ENCODE results near the gene RPL28. TPM values are rescaled to one million over a fixed set of nuclear protein-coding genes. Genes with fewer than 3 reads are reported as not detected.

RPL28 gene
- total and polyA plus RNA-seq, 5 donors, result 656 to 1,015 (median 773) TPM

Other genes with a start within 250 kb of the RPL28 start
- 10 to 100 TPM in 3 of 4 donors, 1 to 10 TPM in 1; 8.0 to 25.3 (median 14.7) TPM for gene TNNT1, start 236.7 kb upstream of the RPL28 start, total RNA-seq
- gene TNNT1, start 236.7 kb upstream of the RPL28 start, polyA plus RNA-seq, result 34.8 TPM
- 1,000 to 10,000 TPM; 1,638 to 3,997 (median 2,736) TPM for gene TNNI3, start 228.2 kb upstream of the RPL28 start, total RNA-seq
- gene TNNI3, start 228.2 kb upstream of the RPL28 start, polyA plus RNA-seq, result 8,501 TPM
- gene DNAAF3, start 219.3 kb upstream of the RPL28 start, total RNA-seq, result 1 to 10 TPM in 3 of 4 donors, under 1 TPM in 1; 0.56 to 1.6 (median 1.3) TPM
- gene DNAAF3, start 219.3 kb upstream of the RPL28 start, polyA plus RNA-seq, result 2.9 TPM
- 1 to 10 TPM in 1 of 4 donors, not detected in 3; 1.3 TPM for gene SYT5, start 205.6 kb upstream of the RPL28 start, total RNA-seq
- gene SYT5, start 205.6 kb upstream of the RPL28 start, polyA plus RNA-seq, result 0.09 TPM
- gene PTPRH, start 176.4 kb upstream of the RPL28 start, total RNA-seq, result 1 to 10 TPM in 2 of 4 donors, under 1 TPM in 2; 0.14 to 3.1 (median 0.75) TPM
- gene PTPRH, start 176.4 kb upstream of the RPL28 start, polyA plus RNA-seq, result 0.72 TPM
- gene TMEM86B, start 157.2 kb upstream of the RPL28 start, total RNA-seq, result 1 to 10 TPM in 3 of 4 donors, under 1 TPM in 1; 0.80 to 2.1 (median 1.3) TPM
- gene TMEM86B, start 157.2 kb upstream of the RPL28 start, polyA plus RNA-seq, result 1.6 TPM
- 10 to 100 TPM; 39.3 to 43.5 (median 41.4) TPM for gene PPP6R1, start 126.9 kb upstream of the RPL28 start, total RNA-seq
- 31.7 TPM for gene PPP6R1, start 126.9 kb upstream of the RPL28 start, polyA plus RNA-seq
- 10 to 100 TPM; 27.7 to 35.1 (median 31.3) TPM for gene HSPBP1, start 105.8 kb upstream of the RPL28 start, total RNA-seq
- gene HSPBP1, start 105.8 kb upstream of the RPL28 start, polyA plus RNA-seq, result 48.0 TPM
- 10 to 100 TPM; 17.2 to 20.5 (median 19.5) TPM for gene BRSK1, start 101.9 kb upstream of the RPL28 start, total RNA-seq
- 11.9 TPM for gene BRSK1, start 101.9 kb upstream of the RPL28 start, polyA plus RNA-seq
- gene TMEM150B, start 60.6 kb upstream of the RPL28 start, total RNA-seq, result 1 to 10 TPM; 2.0 to 2.4 (median 2.2) TPM
- 0.68 TPM for gene TMEM150B, start 60.6 kb upstream of the RPL28 start, polyA plus RNA-seq
- 1 to 10 TPM; 6.7 to 9.8 (median 8.4) TPM for gene KMT5C, start 46.1 kb upstream of the RPL28 start, total RNA-seq
- gene KMT5C, start 46.1 kb upstream of the RPL28 start, polyA plus RNA-seq, result 6.3 TPM
- not detected for gene COX6B2, start 31.2 kb upstream of the RPL28 start, total RNA-seq
- not detected for gene COX6B2, start 31.2 kb upstream of the RPL28 start, polyA plus RNA-seq
- gene GARIN5B, start 22.7 kb upstream of the RPL28 start, total RNA-seq, result not detected
- gene GARIN5B, start 22.7 kb upstream of the RPL28 start, polyA plus RNA-seq, result not detected
- not detected for gene IL11, start 15.5 kb upstream of the RPL28 start, total RNA-seq
- gene IL11, start 15.5 kb upstream of the RPL28 start, polyA plus RNA-seq, result not detected
- not detected for gene TMEM190, start 9.1 kb upstream of the RPL28 start, total RNA-seq
- gene TMEM190, start 9.1 kb upstream of the RPL28 start, polyA plus RNA-seq, result not detected
- gene TMEM238, start 1.6 kb upstream of the RPL28 start, total RNA-seq, result 1 to 10 TPM in 1 of 4 donors, under 1 TPM in 3; 0.47 to 1.2 (median 0.56) TPM
- 0.14 TPM for gene TMEM238, start 1.6 kb upstream of the RPL28 start, polyA plus RNA-seq
- gene UBE2S, start 21.9 kb downstream of the RPL28 start, total RNA-seq, result 10 to 100 TPM; 21.0 to 32.7 (median 27.8) TPM
- 12.2 TPM for gene UBE2S, start 21.9 kb downstream of the RPL28 start, polyA plus RNA-seq
- not detected for gene SHISA7, start 57.4 kb downstream of the RPL28 start, total RNA-seq
- 0.05 TPM for gene SHISA7, start 57.4 kb downstream of the RPL28 start, polyA plus RNA-seq
- 10 to 100 TPM; 49.6 to 73.9 (median 62.0) TPM for gene ISOC2, start 75.7 kb downstream of the RPL28 start, total RNA-seq
- 111 TPM for gene ISOC2, start 75.7 kb downstream of the RPL28 start, polyA plus RNA-seq
- gene C19orf85, start 78.8 kb downstream of the RPL28 start, total RNA-seq, result not detected
- gene C19orf85, start 78.8 kb downstream of the RPL28 start, polyA plus RNA-seq, result not detected
- 1 to 10 TPM; 5.6 to 8.1 (median 6.7) TPM for gene ZNF628, start 90.7 kb downstream of the RPL28 start, total RNA-seq
- gene ZNF628, start 90.7 kb downstream of the RPL28 start, polyA plus RNA-seq, result 7.7 TPM
- gene NAT14, start 99.3 kb downstream of the RPL28 start, total RNA-seq, result 10 to 100 TPM; 13.6 to 20.8 (median 15.0) TPM
- 15.8 TPM for gene NAT14, start 99.3 kb downstream of the RPL28 start, polyA plus RNA-seq
- gene SSC5D, start 102.5 kb downstream of the RPL28 start, total RNA-seq, result 10 to 100 TPM in 1 of 4 donors, 1 to 10 TPM in 3; 6.8 to 10.2 (median 8.1) TPM
- 4.4 TPM for gene SSC5D, start 102.5 kb downstream of the RPL28 start, polyA plus RNA-seq
- gene SBK2, start 151.2 kb downstream of the RPL28 start, total RNA-seq, result 100 to 1,000 TPM; 205 to 239 (median 209) TPM
- gene SBK2, start 151.2 kb downstream of the RPL28 start, polyA plus RNA-seq, result 228 TPM
- gene SBK3, start 159.6 kb downstream of the RPL28 start, total RNA-seq, result 100 to 1,000 TPM in 2 of 4 donors, 10 to 100 TPM in 2; 80.3 to 211 (median 109) TPM
- gene SBK3, start 159.6 kb downstream of the RPL28 start, polyA plus RNA-seq, result 103 TPM
- gene ZNF579, start 194.9 kb downstream of the RPL28 start, total RNA-seq, result 10 to 100 TPM; 12.4 to 15.5 (median 14.2) TPM
- 10.2 TPM for gene ZNF579, start 194.9 kb downstream of the RPL28 start, polyA plus RNA-seq
- gene FIZ1, start 213.6 kb downstream of the RPL28 start, total RNA-seq, result 10 to 100 TPM; 17.5 to 20.0 (median 18.4) TPM
- gene FIZ1, start 213.6 kb downstream of the RPL28 start, polyA plus RNA-seq, result 16.3 TPM
- gene ZNF524, start 214.4 kb downstream of the RPL28 start, total RNA-seq, result 10 to 100 TPM; 11.4 to 18.5 (median 17.5) TPM
- gene ZNF524, start 214.4 kb downstream of the RPL28 start, polyA plus RNA-seq, result 27.1 TPM
- gene ZNF865, start 219.7 kb downstream of the RPL28 start, total RNA-seq, result 10 to 100 TPM; 19.4 to 20.8 (median 20.2) TPM
- 17.2 TPM for gene ZNF865, start 219.7 kb downstream of the RPL28 start, polyA plus RNA-seq
- 10 to 100 TPM; 11.5 to 16.3 (median 13.3) TPM for gene ZNF784, start 238.6 kb downstream of the RPL28 start, total RNA-seq
- gene ZNF784, start 238.6 kb downstream of the RPL28 start, polyA plus RNA-seq, result 13.0 TPM